AG04449 (cell line): ENCODE measurements around the gene UGT1A8.

ENCODE experiments used
- CTCF ChIA-PET: fragments of 350-600 bp; formaldehyde crosslinking; extraction: SDS; loops from one replicate; lab custom pipeline; 2021; ENCODE audit warnings: antibody characterized with exemption; lab: Yijun Ruan, JAX
- POLR2A ChIA-PET: fragments of 400-600, 350-600 bp; formaldehyde crosslinking; extraction: SDS; loops from one replicate; lab custom pipeline; 2020; ENCODE audit warnings: antibody characterized with exemption, inconsistent platforms; lab: Yijun Ruan, JAX
- DNase-seq: peaks from one replicate; pipeline ENCODE4 v3.0.0-alpha.2; 2010; ENCODE audit warnings: low read depth, low spot score
- H3K4me3 ChIP-seq: 2 replicates; pipeline ENCODE4 v1.5.1; 2011; ENCODE audit warnings: low read depth, mild to moderate bottlenecking, control low read depth, low read length
- CTCF ChIP-seq: IDR thresholded peaks from one replicate; pipeline ENCODE4 v1.5.1; 2011; ENCODE audit warnings: mild to moderate bottlenecking, moderate library complexity, low read length, control low read depth, inconsistent platforms; ENCODE audit not compliant: insufficient read depth; ENCODE audit errors: missing control alignments

The UGT1A8 gene

GRCh38 chr2:233706720-233707119, 89.3 kb downstream of the UGT1A8 start:
- no peak overlapping the region for H3K4me3 ChIP-seq
- ChIA-PET POLR2A (interaction anchor here (0.7 kb wide), 1 partner anchor 218 kb away, joined by 3 read pairs; no protein-coding TSS in a partner anchor), CTCF (interaction anchor here (0.7 to 3.4 kb wide), 5 partner anchors 258 to 839 kb away, joined by 3 to 16 read pairs (median 4); no protein-coding TSS in a partner anchor)
- DNase-seq: no peak
- TF ChIP-seq CTCF: no peak

- ChIA-PET CTCF (interaction anchor here (1.0 to 3.4 kb wide), 3 partner anchors 10 to 259 kb away, joined by 3 to 16 read pairs (median 5); no protein-coding TSS in a partner anchor), POLR2A (no interaction called here)
- TF ChIP-seq CTCF: no peak
- no peak for DNase-seq
- H3K4me3 ChIP-seq: no peak overlapping the region
These were observed 90.7 kb downstream of the UGT1A8 start for GRCh38 chr2:233707940-233708644.

GRCh38 chr2:233708942-233709341, 91.5 kb downstream of the UGT1A8 start:
- ChIA-PET POLR2A (no interaction called here), CTCF (interaction anchor here (1.0 to 3.4 kb wide), 3 partner anchors 9 to 260 kb away, joined by 3 to 16 read pairs (median 5); no protein-coding TSS in a partner anchor)
- no peak overlapping the region for H3K4me3 ChIP-seq
- DNase-seq: no peak
- TF ChIP-seq CTCF: no peak

- ChIA-PET CTCF (interaction anchor here (0.8 to 3.2 kb wide), 18 partner anchors 9 to 358 kb away, joined by 3 to 50 read pairs (median 4); no protein-coding TSS in a partner anchor), POLR2A (no interaction called here)
- no peak overlapping the region for H3K4me3 ChIP-seq
- no peak for DNase-seq
- TF ChIP-seq CTCF: peak; percentile 90
These were observed 94.0 kb downstream of the UGT1A8 start for GRCh38 chr2:233711312-233712008.

- CTCF ChIA-PET: interaction anchor here (0.7 to 3.2 kb wide), 13 partner anchors 8 to 283 kb away, joined by 3 to 50 read pairs (median 4); no protein-coding TSS in a partner anchor
These were observed 95.3 kb downstream of the UGT1A8 start, which contains the start of gene UGT1A5 for GRCh38 chr2:233712611-233713261. Gene UGT1A5 (plus strand): TSS chr2:233712907. CDS start chr2:233712992, 85 bp downstream.

More at GRCh38 chr2:233712611-233713261, 95.3 kb downstream of the UGT1A8 start, which contains the start of gene UGT1A5:
- POLR2A ChIA-PET: no interaction called here
- DNase-seq: no peak
- no peak within 1 kb of the TSS for H3K4me3 ChIP-seq
- no peak for TF ChIP-seq CTCF
